HL-60/S4 treated with retinoic acid at 250 ng/mL for 4 days and 3 days (cell line): ENCODE results near the gene STOX1.
"Not testable (repeated sequence)": the region's sequence is repeated elsewhere in the genome, so short reads cannot be mapped to it uniquely, and the experiment has no call there.

Experiments
- in situ Hi-C: fragments of 300-500 bp; cut with MboI; formaldehyde crosslinking; loops from 2 replicates; pipeline ENCODE4 v1.7.0; 2022; ENCODE audit warnings: low sequenced_read_pairs

STOX1 gene

GRCh38 chr10:68877482-68878110 lies 50.3 kb downstream of the STOX1 start:
- in situ Hi-C loops, result no loop called here

- in situ Hi-C loops, result no loop called here
Measured at GRCh38 chr10:68878496-68878895, 51.2 kb downstream of the STOX1 start.

GRCh38 chr10:68879628-68880027 lies 52.3 kb downstream of the STOX1 start:
- in situ Hi-C loops, result no loop called here

GRCh38 chr10:68880181-68880580 lies 52.9 kb downstream of the STOX1 start:
- in situ Hi-C loops, result no loop called here

GRCh38 chr10:68895041-68895440 lies 67.7 kb downstream of the STOX1 start:
- in situ Hi-C loops, result no loop called here

GRCh38 chr10:68897336-68897741 lies 70.0 kb downstream of the STOX1 start:
- in situ Hi-C loops, result no loop called here

GRCh38 chr10:68899186-68899745 lies 71.9 kb downstream of the STOX1 start:
- in situ Hi-C loops, result no loop called here

GRCh38 chr10:68900427-68901104 lies 73.2 kb downstream of the STOX1 start:
- in situ Hi-C loops, result no loop called here

- in situ Hi-C loops, result no loop called here
Measured at GRCh38 chr10:68901105-68901927, 74.0 kb downstream of the STOX1 start, which contains the start of gene DDX50. Gene DDX50, plus strand, starts transcription at chr10:68901315. Its CDS starts 70 bp downstream, at chr10:68901385.

- in situ Hi-C loops, result no loop called here
Measured at GRCh38 chr10:68902382-68902781, 75.1 kb downstream of the STOX1 start.

- in situ Hi-C loops, result no loop called here
Measured at GRCh38 chr10:68924593-68924992, 97.3 kb downstream of the STOX1 start.

- in situ Hi-C loops, result no loop called here
Measured at GRCh38 chr10:68925489-68925888, 98.2 kb downstream of the STOX1 start.

- in situ Hi-C loops, result not testable (repeated sequence)
Measured at GRCh38 chr10:68929157-68929556, 101.8 kb downstream of the STOX1 start.

GRCh38 chr10:68929888-68930287 lies 102.6 kb downstream of the STOX1 start:
- in situ Hi-C loops, result not testable (repeated sequence)

- in situ Hi-C loops, result not testable (repeated sequence)
Measured at GRCh38 chr10:68932860-68933259, 105.5 kb downstream of the STOX1 start.

GRCh38 chr10:68934994-68935393 lies 107.7 kb downstream of the STOX1 start:
- in situ Hi-C loops, result no loop called here

GRCh38 chr10:68938117-68938516 lies 110.8 kb downstream of the STOX1 start:
- in situ Hi-C loops, result no loop called here

GRCh38 chr10:68938884-68939283 lies 111.6 kb downstream of the STOX1 start:
- in situ Hi-C loops, result no loop called here

GRCh38 chr10:68940917-68941316 lies 113.6 kb downstream of the STOX1 start:
- in situ Hi-C loops, result not testable (repeated sequence)
